Measurements from ENCODE around the gene BCAS4. TPM values are rescaled to one million over a fixed set of nuclear protein-coding genes. Genes with fewer than 3 reads are reported as not detected.

Gene BCAS4
- total RNA-seq, 4 donors from 2014 or later, result 0.66 to 91.6 (median 1.9) TPM

GRCh38 chr20:50898475-50898874 lies 103.6 kb downstream of the BCAS4 start:
- Histone ChIP-seq H3K27me3 (no peaks in the 10 kb centered on the region), H3K9me3 (no peaks in the 10 kb centered on the region), H3K4me1 (no peaks in the 10 kb centered on the region), H3K27ac (no peak overlapping the region), H3K4me3 (no peak overlapping the region), H3K36me3 (peaks cover 0 to 60% (median 0%) of the 10 kb centered on the region in 3 donors)
- DNase-seq, result no peak
- no peak for TF ChIP-seq POLR2A (IDR thresholded peaks at IDR 0.05)
- no peak for TF ChIP-seq CTCF (IDR thresholded peaks at IDR 0.05)

DNA sequence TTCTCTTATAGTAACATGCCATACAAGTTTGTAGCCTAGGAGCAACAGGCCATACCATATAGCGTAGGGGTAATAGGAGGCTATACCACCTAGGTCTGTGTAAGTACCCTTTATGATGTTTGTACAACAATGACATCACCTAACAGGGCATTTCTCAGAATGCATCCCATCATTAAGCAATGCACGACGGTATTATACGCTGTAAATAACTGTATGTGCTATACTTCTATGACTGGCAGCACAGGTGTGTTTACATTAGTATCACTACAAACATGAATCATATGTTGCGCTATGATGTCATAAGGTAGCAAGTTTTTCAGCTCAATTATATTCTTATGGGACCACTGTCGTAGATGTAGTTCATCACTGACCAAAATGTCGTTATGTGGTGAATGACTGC lies 105.4 kb downstream of the BCAS4 start:
- peaks cover 0 to 48% (median 0%) of the 10 kb centered on the region in 3 donors for H3K36me3 ChIP-seq
- H3K27me3 ChIP-seq, result no peaks in the 10 kb centered on the region
- no peak for DNase-seq
- H3K9me3 ChIP-seq, result no peaks in the 10 kb centered on the region
- H3K4me1 ChIP-seq, result peaks cover 0 to under 1% (median 0%) of the 10 kb centered on the region in 4 donors
- no peak overlapping the region for H3K4me3 ChIP-seq
- no peak overlapping the region for H3K27ac ChIP-seq
- TF ChIP-seq CTCF (IDR thresholded peaks at IDR 0.05), result no peak
- TF ChIP-seq POLR2A (IDR thresholded peaks at IDR 0.05), result no peak

GRCh38 chr20:50901301-50901700 lies 106.4 kb downstream of the BCAS4 start:
- no peak for TF ChIP-seq CTCF (IDR thresholded peaks at IDR 0.05)
- TF ChIP-seq POLR2A (IDR thresholded peaks at IDR 0.05), result no peak
- H3K27ac ChIP-seq, result no peak overlapping the region
- H3K27me3 ChIP-seq, result no peaks in the 10 kb centered on the region
- H3K36me3 ChIP-seq, result peaks cover 0 to 48% (median 0%) of the 10 kb centered on the region in 3 donors
- no peaks in the 10 kb centered on the region for H3K9me3 ChIP-seq
- no peak overlapping the region for H3K4me3 ChIP-seq
- no peak for DNase-seq
- peaks cover 0 to 5% (median 0%) of the 10 kb centered on the region in 4 donors for H3K4me1 ChIP-seq

GRCh38 chr20:50903353-50904051 lies 108.6 kb downstream of the BCAS4 start:
- TF ChIP-seq CTCF (IDR thresholded peaks at IDR 0.05) (no peak), POLR2A (IDR thresholded peaks at IDR 0.05) (no peak)
- Histone ChIP-seq H3K4me1 (peaks cover 0 to 5% (median 0%) of the 10 kb centered on the region in 4 donors), H3K27me3 (no peaks in the 10 kb centered on the region), H3K36me3 (peaks cover 0 to 32% (median 0%) of the 10 kb centered on the region in 3 donors), H3K9me3 (no peaks in the 10 kb centered on the region), H3K4me3 (no peak overlapping the region), H3K27ac (no peak overlapping the region)
- no peak for DNase-seq

GRCh38 chr20:50904067-50904570 lies 109.3 kb downstream of the BCAS4 start:
- no peaks in the 10 kb centered on the region for H3K27me3 ChIP-seq
- H3K4me1 ChIP-seq, result peaks cover 0 to 5% (median 0%) of the 10 kb centered on the region in 4 donors
- peaks cover 0 to 27% (median 0%) of the 10 kb centered on the region in 3 donors for H3K36me3 ChIP-seq
- no peak for DNase-seq
- no peak overlapping the region for H3K27ac ChIP-seq
- no peaks in the 10 kb centered on the region for H3K9me3 ChIP-seq
- no peak for TF ChIP-seq CTCF (IDR thresholded peaks at IDR 0.05)
- no peak for TF ChIP-seq POLR2A (IDR thresholded peaks at IDR 0.05)
- no peak overlapping the region for H3K4me3 ChIP-seq
